ENCODE measurements around the gene NFKB2. TPM values are rescaled to one million over a fixed set of nuclear protein-coding genes. Genes with fewer than 3 reads are reported as not detected.

Gene NFKB2
- total RNA-seq, 1 donor from 2014 or later: 622 TPM

GRCh38 chr10:102423372-102423968 lies 28.0 kb downstream of the NFKB2 start:
- Mint-ChIP-seq H3K4me1 (peaks cover 40% of the 10 kb centered on the region), H3K9me3 (no peaks in the 10 kb centered on the region), H3K4me3 (no peak overlapping the region), H3K27ac (no peak overlapping the region), H3K36me3 (ENCODE audit: low read depth) (peaks cover 30% of the 10 kb centered on the region), H3K27me3 (no peaks in the 10 kb centered on the region)
- DNase-seq (no peak), ATAC-seq (ENCODE audit: low read depth) (no peak)
- POLR2A ChIA-PET: interaction anchor here (1.2 to 6.2 kb wide), 5 partner anchors 9 to 219 kb away, joined by 4 to 305 read pairs (median 14); partner anchors contain the start of genes CUEDC2 and NFKB2
- no peak for TF ChIP-seq CTCF (IDR thresholded peaks at IDR 0.05)
- CTCF ChIA-PET: interaction anchor here (0.7 to 5.2 kb wide), 11 partner anchors 9 to 254 kb away, joined by 3 to 40 read pairs (median 8); partner anchors contain the start of genes C10orf95, CUEDC2 and NFKB2
- intact Hi-C loops (cut with micrococcal nuclease): loop anchor here (2.0 kb wide), 1 partner anchor 71 kb away; no protein-coding TSS in a partner anchor

- H3K27ac Mint-ChIP-seq: no peak overlapping the region
- DNase-seq: no peak
Measured at GRCh38 chr10:102424145-102424544, 28.6 kb downstream of the NFKB2 start.

GRCh38 chr10:102424916-102425315 lies 29.4 kb downstream of the NFKB2 start:
- Mint-ChIP-seq H3K27ac (no peak overlapping the region), H3K4me3 (no peak overlapping the region), H3K27me3 (no peaks in the 10 kb centered on the region), H3K4me1 (peaks cover 29% of the 10 kb centered on the region), H3K36me3 (ENCODE audit: low read depth) (peaks cover 31% of the 10 kb centered on the region), H3K9me3 (no peaks in the 10 kb centered on the region)
- no peak for TF ChIP-seq CTCF (IDR thresholded peaks at IDR 0.05)
- ChIA-PET POLR2A (interaction anchor here (5.3 to 6.2 kb wide), 2 partner anchors 8 to 24 kb away, joined by 78 to 305 read pairs; partner anchors contain the start of genes CUEDC2 and NFKB2), CTCF (interaction anchor here (4.7 kb wide), 1 partner anchor 54 kb away, joined by 24 read pairs; no protein-coding TSS in a partner anchor)
- intact Hi-C loops (cut with micrococcal nuclease): no loop called here
- ATAC-seq (ENCODE audit: low read depth): no peak
- DNase-seq: no peak

More at GRCh38 chr10:102424145-102424544, 28.6 kb downstream of the NFKB2 start:
- ChIA-PET CTCF (interaction anchor here (2.3 to 5.2 kb wide), 4 partner anchors 24 to 55 kb away, joined by 8 to 29 read pairs (median 24); no protein-coding TSS in a partner anchor), POLR2A (interaction anchor here (0.6 to 6.2 kb wide), 4 partner anchors 9 to 255 kb away, joined by 4 to 305 read pairs (median 41); partner anchors contain the start of genes CUEDC2 and NFKB2)
- no peak for TF ChIP-seq CTCF (IDR thresholded peaks at IDR 0.05)
- peaks cover 31% of the 10 kb centered on the region for H3K36me3 Mint-ChIP-seq (ENCODE audit: low read depth)
- no peak for ATAC-seq (ENCODE audit: low read depth)
- no peak overlapping the region for H3K4me3 Mint-ChIP-seq
- H3K27me3 Mint-ChIP-seq: no peaks in the 10 kb centered on the region
- H3K9me3 Mint-ChIP-seq: no peaks in the 10 kb centered on the region
- peaks cover 37% of the 10 kb centered on the region for H3K4me1 Mint-ChIP-seq
- intact Hi-C loops (cut with micrococcal nuclease): no loop called here

GRCh38 chr10:102425444-102425843 lies 29.9 kb downstream of the NFKB2 start:
- H3K27ac Mint-ChIP-seq: no peak overlapping the region
- CTCF ChIA-PET: no interaction called here
- DNase-seq (no peak), ATAC-seq (ENCODE audit: low read depth) (no peak)
- no peak for TF ChIP-seq CTCF (IDR thresholded peaks at IDR 0.05)
- no peaks in the 10 kb centered on the region for H3K27me3 Mint-ChIP-seq
- intact Hi-C loops (cut with micrococcal nuclease): no loop called here
- no peak overlapping the region for H3K4me3 Mint-ChIP-seq
- no peaks in the 10 kb centered on the region for H3K9me3 Mint-ChIP-seq
- POLR2A ChIA-PET: interaction anchor here (1.1 to 6.2 kb wide), 2 partner anchors 25 to 36 kb away, joined by 3 to 305 read pairs; partner anchors contain the start of gene NFKB2
- H3K36me3 Mint-ChIP-seq (ENCODE audit: low read depth): peaks cover 31% of the 10 kb centered on the region
- H3K4me1 Mint-ChIP-seq: peaks cover 24% of the 10 kb centered on the region

- H3K36me3 Mint-ChIP-seq (ENCODE audit: low read depth): peaks cover 26% of the 10 kb centered on the region
- TF ChIP-seq CTCF (IDR thresholded peaks at IDR 0.05): no peak
- POLR2A ChIA-PET: interaction anchor here (1.1 kb wide), 1 partner anchor 35 kb away, joined by 3 read pairs; no protein-coding TSS in a partner anchor
- ATAC-seq (ENCODE audit: low read depth): no peak
- H3K4me1 Mint-ChIP-seq: peaks cover 24% of the 10 kb centered on the region
- intact Hi-C loops (cut with micrococcal nuclease): no loop called here
- H3K9me3 Mint-ChIP-seq: no peaks in the 10 kb centered on the region
- CTCF ChIA-PET: interaction anchor here (0.8 to 1.3 kb wide), 2 partner anchors 23 to 157 kb away, joined by 3 read pairs; no protein-coding TSS in a partner anchor
- no peak for DNase-seq
- H3K27me3 Mint-ChIP-seq: no peaks in the 10 kb centered on the region
- H3K27ac Mint-ChIP-seq: no peak overlapping the region
- H3K4me3 Mint-ChIP-seq: no peak overlapping the region
Measured at GRCh38 chr10:102426803-102427287, 31.3 kb downstream of the NFKB2 start.

Measured in activated B cell treated with CpG ODN at 0.5 μM for 24 hours (primary cell).